ENCODE results near the gene TSPAN11. TPM values are rescaled to one million over a fixed set of nuclear protein-coding genes. Genes with fewer than 3 reads are reported as not detected.
"Not testable (repeated sequence)": the region's sequence is repeated elsewhere in the genome, so short reads cannot be mapped to it uniquely, and the experiment has no call there.

Gene TSPAN11
- total RNA-seq, 1 donor from 2014 or later: 12.4 TPM

- Histone ChIP-seq H3K4me1 (ENCODE audit: insufficient read depth, low read length) (no peaks in the 10 kb centered on the region), H2AFZ (ENCODE audit: low read depth, low read length) (no peak overlapping the region), H3K9ac (ENCODE audit: low read length) (no peak overlapping the region), H3K27me3 (ENCODE audit: insufficient read depth, low read length) (no peaks in the 10 kb centered on the region), H3K36me3 (ENCODE audit: insufficient read depth, low read length) (no peaks in the 10 kb centered on the region), H4K20me1 (ENCODE audit: insufficient read depth, low read length) (no peaks in the 10 kb centered on the region), H3K4me3 (ENCODE audit: insufficient read depth, low read depth, low read length) (no peak overlapping the region), H3K79me2 (ENCODE audit: insufficient read depth, low read length) (no peaks in the 10 kb centered on the region), H3K27ac (ENCODE audit: low read depth, low read length) (no peak overlapping the region), H3K9me3 (ENCODE audit: insufficient read depth, low read depth, low read length) (no peaks in the 10 kb centered on the region), H3K4me2 (ENCODE audit: low read length) (no peak overlapping the region)
- DNase-seq (ENCODE audit: low read depth): no peak
- no peaks in the 10 kb centered on the region for H3K4me1 Mint-ChIP-seq (ENCODE audit: low read depth, unreplicated experiment)
- H3K36me3 Mint-ChIP-seq (ENCODE audit: low read depth, unreplicated experiment): no peaks in the 10 kb centered on the region
- H3K9me3 Mint-ChIP-seq (ENCODE audit: unreplicated experiment): no peaks in the 10 kb centered on the region
- H3K27me3 Mint-ChIP-seq (ENCODE audit: low read depth, unreplicated experiment): peaks cover 15% of the 10 kb centered on the region
- H3K4me3 Mint-ChIP-seq (ENCODE audit: unreplicated experiment): no peak overlapping the region
- FAIRE-seq: no peak
- H3K27ac Mint-ChIP-seq (ENCODE audit: unreplicated experiment): no peak overlapping the region
- no peak for TF ChIP-seq EZH2 (IDR thresholded peaks at IDR 0.05; ENCODE audit: insufficient read depth, low read length)
- TF ChIP-seq, protein P1, sequence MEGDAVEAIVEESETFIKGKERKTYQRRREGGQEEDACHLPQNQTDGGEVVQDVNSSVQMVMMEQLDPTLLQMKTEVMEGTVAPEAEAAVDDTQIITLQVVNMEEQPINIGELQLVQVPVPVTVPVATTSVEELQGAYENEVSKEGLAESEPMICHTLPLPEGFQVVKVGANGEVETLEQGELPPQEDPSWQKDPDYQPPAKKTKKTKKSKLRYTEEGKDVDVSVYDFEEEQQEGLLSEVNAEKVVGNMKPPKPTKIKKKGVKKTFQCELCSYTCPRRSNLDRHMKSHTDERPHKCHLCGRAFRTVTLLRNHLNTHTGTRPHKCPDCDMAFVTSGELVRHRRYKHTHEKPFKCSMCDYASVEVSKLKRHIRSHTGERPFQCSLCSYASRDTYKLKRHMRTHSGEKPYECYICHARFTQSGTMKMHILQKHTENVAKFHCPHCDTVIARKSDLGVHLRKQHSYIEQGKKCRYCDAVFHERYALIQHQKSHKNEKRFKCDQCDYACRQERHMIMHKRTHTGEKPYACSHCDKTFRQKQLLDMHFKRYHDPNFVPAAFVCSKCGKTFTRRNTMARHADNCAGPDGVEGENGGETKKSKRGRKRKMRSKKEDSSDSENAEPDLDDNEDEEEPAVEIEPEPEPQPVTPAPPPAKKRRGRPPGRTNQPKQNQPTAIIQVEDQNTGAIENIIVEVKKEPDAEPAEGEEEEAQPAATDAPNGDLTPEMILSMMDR (IDR thresholded peaks at IDR 0.05; ENCODE audit: insufficient read depth, low read depth, low read length): no peak
These were observed 84.8 kb downstream of the TSPAN11 start for GRCh38 chr12:31011336-31011735.

GRCh38 chr12:31011746-31012566 lies 85.4 kb downstream of the TSPAN11 start:
- H3K4me1 ChIP-seq (ENCODE audit: insufficient read depth, low read length): no peaks in the 10 kb centered on the region
- H3K4me3 ChIP-seq (ENCODE audit: insufficient read depth, low read depth, low read length): no peak overlapping the region
- H3K9me3 ChIP-seq (ENCODE audit: insufficient read depth, low read depth, low read length): no peaks in the 10 kb centered on the region
- Mint-ChIP-seq H3K27me3 (ENCODE audit: low read depth, unreplicated experiment) (peaks cover 15% of the 10 kb centered on the region), H3K9me3 (ENCODE audit: unreplicated experiment) (no peaks in the 10 kb centered on the region), H3K4me3 (ENCODE audit: unreplicated experiment) (no peak overlapping the region), H3K4me1 (ENCODE audit: low read depth, unreplicated experiment) (no peaks in the 10 kb centered on the region), H3K36me3 (ENCODE audit: low read depth, unreplicated experiment) (no peaks in the 10 kb centered on the region), H3K27ac (ENCODE audit: unreplicated experiment) (no peak overlapping the region)
- H3K27me3 ChIP-seq (ENCODE audit: insufficient read depth, low read length): no peaks in the 10 kb centered on the region
- H3K79me2 ChIP-seq (ENCODE audit: insufficient read depth, low read length): no peaks in the 10 kb centered on the region
- no peak overlapping the region for H2AFZ ChIP-seq (ENCODE audit: low read depth, low read length)
- DNase-seq (ENCODE audit: low read depth) (no peak), FAIRE-seq (no peak)
- H3K36me3 ChIP-seq (ENCODE audit: insufficient read depth, low read length): no peaks in the 10 kb centered on the region
- TF ChIP-seq EZH2 (IDR thresholded peaks at IDR 0.05; ENCODE audit: insufficient read depth, low read length): no peak
- TF ChIP-seq, protein P1 (IDR thresholded peaks at IDR 0.05; ENCODE audit: insufficient read depth, low read depth, low read length): no peak
- H4K20me1 ChIP-seq (ENCODE audit: insufficient read depth, low read length): no peaks in the 10 kb centered on the region
- no peak overlapping the region for H3K4me2 ChIP-seq (ENCODE audit: low read length)
- no peak overlapping the region for H3K9ac ChIP-seq (ENCODE audit: low read length)
- no peak overlapping the region for H3K27ac ChIP-seq (ENCODE audit: low read depth, low read length)

GRCh38 chr12:31012567-31012891 lies 86.0 kb downstream of the TSPAN11 start:
- H4K20me1 ChIP-seq (ENCODE audit: insufficient read depth, low read length); H3K36me3 ChIP-seq (ENCODE audit: insufficient read depth, low read length); H3K27ac Mint-ChIP-seq (ENCODE audit: unreplicated experiment); H3K4me2 ChIP-seq (ENCODE audit: low read length); FAIRE-seq; H3K9ac ChIP-seq (ENCODE audit: low read length); H3K9me3 ChIP-seq (ENCODE audit: insufficient read depth, low read depth, low read length); H3K9me3 Mint-ChIP-seq (ENCODE audit: unreplicated experiment); H3K27me3 ChIP-seq (ENCODE audit: insufficient read depth, low read length); H2AFZ ChIP-seq (ENCODE audit: low read depth, low read length); H3K4me3 Mint-ChIP-seq (ENCODE audit: unreplicated experiment); H3K27ac ChIP-seq (ENCODE audit: low read depth, low read length); H3K4me1 ChIP-seq (ENCODE audit: insufficient read depth, low read length); H3K4me1 Mint-ChIP-seq (ENCODE audit: low read depth, unreplicated experiment); H3K36me3 Mint-ChIP-seq (ENCODE audit: low read depth, unreplicated experiment); DNase-seq (ENCODE audit: low read depth); H3K79me2 ChIP-seq (ENCODE audit: insufficient read depth, low read length); H3K4me3 ChIP-seq (ENCODE audit: insufficient read depth, low read depth, low read length): not testable (repeated sequence)
- peaks cover 15% of the 10 kb centered on the region for H3K27me3 Mint-ChIP-seq (ENCODE audit: low read depth, unreplicated experiment)

Data from astrocyte (in vitro differentiated cells and primary cell).